Stimulated activated CD8-positive, alpha-beta memory T cell treated with anti-CD3 and anti-CD28 coated beads, Interleukin-12 subunit alpha, Interleukin-12 subunit beta, amount 100 ng/mL, for 24 hours (primary cell): ENCODE measurements around the gene BBC3.
"Not testable (repeated sequence)": the region's sequence is repeated elsewhere in the genome, so short reads cannot be mapped to it uniquely, and the experiment has no call there.

Experiments used
- DNase-seq: peaks from one replicate; pipeline ENCODE4 v3.0.0-alpha.2; 2020; ENCODE audit errors: extremely low read depth

BBC3 gene

GRCh38 chr19:47258434-47258833 lies 27.4 kb upstream of the BBC3 start:
- no peak for DNase-seq

- no peak for DNase-seq
Observed at GRCh38 chr19:47257411-47258169, 26.6 kb upstream of the BBC3 start.

- peak; percentile 100 for DNase-seq
Observed at GRCh38 chr19:47256693-47257410, 25.9 kb upstream of the BBC3 start.

- peak; percentile 86 for DNase-seq
Observed at GRCh38 chr19:47255879-47256692, 25.1 kb upstream of the BBC3 start, which contains the start of gene CCDC9. Gene CCDC9, plus strand, starts transcription at chr19:47256525. Its CDS starts 1,876 bp downstream, at chr19:47258401.

GRCh38 chr19:47253970-47254369 lies 23.0 kb upstream of the BBC3 start:
- no peak for DNase-seq

GRCh38 chr19:47253467-47253881 lies 22.5 kb upstream of the BBC3 start:
- no peak for DNase-seq

- DNase-seq: not testable (repeated sequence)
Observed at GRCh38 chr19:47253016-47253415, 22.0 kb upstream of the BBC3 start.

- no peak for DNase-seq
Observed at GRCh38 chr19:47247308-47247990, 16.4 kb upstream of the BBC3 start.

GRCh38 chr19:47243776-47244547 lies 13.0 kb upstream of the BBC3 start:
- DNase-seq: peak; percentile 73

- DNase-seq: no peak
Observed at GRCh38 chr19:47243364-47243775, 12.4 kb upstream of the BBC3 start.

- DNase-seq: no peak
Observed at GRCh38 chr19:47241919-47242577, 11.0 kb upstream of the BBC3 start.

- DNase-seq: no peak
Observed at GRCh38 chr19:47240996-47241918, 10.3 kb upstream of the BBC3 start.

- no peak for DNase-seq
Observed at GRCh38 chr19:47240556-47240955, 9.6 kb upstream of the BBC3 start.

- no peak for DNase-seq
Observed at GRCh38 chr19:47239610-47240296, 8.8 kb upstream of the BBC3 start.

- no peak for DNase-seq
Observed at GRCh38 chr19:47239152-47239551, 8.2 kb upstream of the BBC3 start.

GRCh38 chr19:47236072-47236675 lies 5.2 kb upstream of the BBC3 start:
- DNase-seq: no peak

GRCh38 chr19:47232422-47233211 lies 1.6 kb upstream of the BBC3 start:
- DNase-seq: no peak
